Measurements from ENCODE around the gene FAM118B. TPM values are rescaled to one million over a fixed set of nuclear protein-coding genes. Genes with fewer than 3 reads are reported as not detected.

FAM118B gene
- total RNA-seq, 1 experiment from 2014 or later = 64.3 TPM

DNA sequence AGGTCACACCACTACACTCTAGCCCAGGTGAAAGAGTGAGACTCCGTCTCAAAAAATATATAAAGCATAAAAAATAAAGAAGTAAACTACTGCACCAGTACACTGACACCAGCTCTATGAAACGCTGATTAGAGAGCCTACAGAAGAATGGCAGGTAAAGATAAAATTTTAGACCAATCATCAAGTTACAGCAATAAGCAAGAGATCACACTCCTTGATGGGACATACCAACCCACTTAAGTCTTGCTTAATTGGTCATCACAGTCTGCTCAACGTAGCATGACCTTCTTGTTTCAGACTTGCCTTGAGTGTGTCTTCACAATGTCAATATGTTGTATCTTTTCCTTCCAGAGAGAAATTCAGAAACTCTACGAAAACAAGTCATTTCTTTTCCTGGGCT, 44.6 kb downstream of the FAM118B start:
- DNase-seq (ENCODE audit: low spot score) = no peak
- in situ Hi-C loops (cut with HindIII; ENCODE audit: low sequenced_read_pairs) = no loop called here

GRCh38 chr11:126257144-126257543, 45.6 kb downstream of the FAM118B start:
- DNase-seq (ENCODE audit: low spot score) = no peak
- in situ Hi-C loops (cut with HindIII; ENCODE audit: low sequenced_read_pairs) = no loop called here

DNA sequence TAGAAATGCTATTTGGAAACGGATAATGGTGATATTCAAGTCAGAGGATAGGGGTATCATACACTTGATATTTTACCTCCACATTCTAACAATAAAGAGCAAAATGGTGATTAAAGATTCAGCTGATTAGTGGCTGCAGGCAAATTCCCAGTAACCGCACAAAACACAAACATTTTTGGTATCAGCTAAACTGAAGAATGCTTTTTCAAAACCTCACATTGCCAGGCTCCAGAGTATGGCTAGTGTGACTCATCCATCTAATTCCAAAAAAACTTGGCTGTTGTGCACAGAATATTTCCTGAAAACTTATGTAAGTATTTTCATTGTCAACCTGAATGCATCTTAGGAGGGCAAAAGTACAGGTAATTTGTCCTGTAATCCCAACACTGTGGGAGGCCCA, 46.2 kb downstream of the FAM118B start:
- in situ Hi-C loops (cut with HindIII; ENCODE audit: low sequenced_read_pairs) = no loop called here
- no peak for DNase-seq (ENCODE audit: low spot score)

DNA sequence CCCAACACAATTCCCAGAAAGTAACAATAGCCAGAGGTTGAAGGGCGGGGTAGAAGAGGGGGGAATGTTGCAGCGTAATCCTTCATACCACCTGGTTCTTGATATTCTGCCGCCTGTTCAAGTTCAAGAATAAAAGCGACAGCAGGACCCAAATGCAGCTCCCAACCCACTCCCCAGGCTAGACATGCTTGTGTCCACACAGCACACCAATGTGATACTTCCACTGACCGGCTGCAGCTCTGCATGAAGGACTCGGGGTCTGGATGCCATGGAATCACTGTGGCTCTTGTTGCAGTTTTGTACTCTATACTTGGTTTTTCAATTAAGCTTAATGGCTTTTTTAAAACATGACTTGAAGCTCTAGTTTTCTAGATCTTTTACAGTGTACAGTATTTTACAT, 50.6 kb downstream of the FAM118B start:
- in situ Hi-C loops (cut with HindIII; ENCODE audit: low sequenced_read_pairs) = no loop called here
- no peak for DNase-seq (ENCODE audit: low spot score)

GRCh38 chr11:126263489-126263888, 51.9 kb downstream of the FAM118B start:
- in situ Hi-C loops (cut with HindIII; ENCODE audit: low sequenced_read_pairs) = no loop called here
- DNase-seq (ENCODE audit: low spot score) = no peak

DNA sequence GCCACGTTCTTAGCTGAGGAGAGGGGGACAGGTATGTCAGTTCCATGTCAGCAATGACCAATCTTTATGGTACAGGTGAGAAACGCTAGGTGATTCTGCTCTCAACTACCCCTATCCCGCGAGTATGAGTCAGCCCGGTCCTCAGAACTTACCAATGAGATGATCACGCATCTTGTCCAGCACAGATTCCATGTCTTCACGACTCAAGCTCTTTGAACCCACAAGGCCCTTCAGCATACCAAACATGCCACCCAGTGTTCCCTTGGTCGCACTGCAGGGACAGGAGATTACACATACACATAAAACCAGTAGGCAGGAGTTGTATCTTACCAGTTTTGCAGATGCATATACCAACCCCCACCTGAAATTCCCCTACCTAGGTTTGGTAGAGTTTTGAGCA, 54.2 kb downstream of the FAM118B start:
- in situ Hi-C loops (cut with HindIII; ENCODE audit: low sequenced_read_pairs) = no loop called here
- no peak for DNase-seq (ENCODE audit: low spot score)

- peak; percentile 67 for DNase-seq (ENCODE audit: low spot score)
- in situ Hi-C loops (cut with HindIII; ENCODE audit: low sequenced_read_pairs) = no loop called here
Observed at GRCh38 chr11:126267650-126268049, 56.1 kb downstream of the FAM118B start.

GRCh38 chr11:126268361-126268707, 56.8 kb downstream of the FAM118B start:
- in situ Hi-C loops (cut with HindIII; ENCODE audit: low sequenced_read_pairs) = no loop called here
- DNase-seq (ENCODE audit: low spot score) = no peak

DNA sequence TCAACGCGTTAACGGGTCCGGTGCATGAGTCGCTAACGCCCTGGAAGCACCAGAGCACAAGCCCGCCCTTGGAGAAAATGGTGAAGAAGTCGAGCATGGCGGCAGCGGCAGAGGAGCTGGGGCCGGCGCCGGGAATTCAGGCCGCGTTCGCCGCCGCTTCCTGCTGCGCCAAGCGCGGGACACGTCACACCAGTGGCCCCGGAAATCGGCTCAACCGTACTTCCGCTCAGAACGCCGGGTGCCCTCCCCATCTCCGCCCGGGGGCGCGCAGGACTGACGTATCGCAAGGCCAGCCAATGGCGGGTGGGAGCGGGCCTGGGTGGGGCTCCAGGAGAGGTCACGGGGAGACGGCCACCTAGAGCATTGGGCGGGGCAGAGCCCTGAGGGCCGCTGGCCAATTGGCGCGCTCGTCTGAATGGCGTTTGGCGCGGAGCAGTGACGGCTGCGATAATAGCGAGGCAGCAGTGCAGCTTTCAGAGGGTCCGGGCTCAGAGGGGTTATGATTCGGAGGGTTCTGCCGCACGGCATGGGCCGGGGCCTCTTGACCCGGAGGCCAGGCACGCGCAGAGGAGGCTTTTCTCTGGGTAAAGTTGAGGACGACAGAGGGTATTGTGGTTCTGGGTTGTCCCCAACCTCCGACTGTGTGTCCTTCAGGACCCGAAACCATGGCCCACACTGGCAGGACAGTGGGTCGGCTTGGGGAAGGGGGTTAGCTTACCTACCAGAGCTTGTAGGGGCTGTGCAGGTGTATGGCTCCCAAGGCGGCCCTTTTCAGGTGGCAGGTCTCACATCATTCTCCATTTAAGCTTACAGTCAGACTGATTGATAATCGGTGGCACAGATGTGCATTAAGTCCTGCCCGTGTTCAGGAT, 57.4 kb downstream of the FAM118B start, which contains the start of the genes FOXRED1 and SRPRA:
FOXRED1 (plus strand) TSS at position 447 of the 872 bp plus-strand sequence; CDS start at position 500, 53 bp downstream.
SRPRA (minus strand) TSS at position 188 of the 872 bp plus-strand sequence; CDS start at position 97, 91 bp downstream.
- in situ Hi-C loops (cut with HindIII; ENCODE audit: low sequenced_read_pairs) = no loop called here
- peak; percentile 99 for DNase-seq (ENCODE audit: low spot score)

- no peak for DNase-seq (ENCODE audit: low spot score)
- in situ Hi-C loops (cut with HindIII; ENCODE audit: low sequenced_read_pairs) = no loop called here
Observed at GRCh38 chr11:126277322-126277721, 65.7 kb downstream of the FAM118B start.

DNA sequence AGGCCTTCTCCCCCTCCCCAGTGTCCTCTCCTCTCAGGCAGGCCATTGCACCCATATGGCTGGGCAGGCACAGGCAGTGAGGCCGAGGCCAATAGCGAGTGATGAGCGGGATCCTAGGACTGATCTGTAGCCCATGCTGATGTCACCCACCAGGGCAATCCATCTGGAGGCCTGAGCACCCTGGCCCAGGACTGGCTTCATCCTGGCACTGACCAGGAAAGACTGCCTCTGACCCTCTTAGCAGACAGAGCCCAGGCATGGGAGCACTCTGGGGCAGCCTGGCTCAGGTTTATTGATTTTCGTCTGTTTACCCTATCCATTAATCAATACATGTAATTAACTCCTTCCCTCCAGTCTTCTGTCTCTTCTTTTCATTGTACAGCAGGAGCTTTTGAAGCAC, 66.2 kb downstream of the FAM118B start:
- DNase-seq (ENCODE audit: low spot score) = no peak
- in situ Hi-C loops (cut with HindIII; ENCODE audit: low sequenced_read_pairs) = no loop called here

DNA sequence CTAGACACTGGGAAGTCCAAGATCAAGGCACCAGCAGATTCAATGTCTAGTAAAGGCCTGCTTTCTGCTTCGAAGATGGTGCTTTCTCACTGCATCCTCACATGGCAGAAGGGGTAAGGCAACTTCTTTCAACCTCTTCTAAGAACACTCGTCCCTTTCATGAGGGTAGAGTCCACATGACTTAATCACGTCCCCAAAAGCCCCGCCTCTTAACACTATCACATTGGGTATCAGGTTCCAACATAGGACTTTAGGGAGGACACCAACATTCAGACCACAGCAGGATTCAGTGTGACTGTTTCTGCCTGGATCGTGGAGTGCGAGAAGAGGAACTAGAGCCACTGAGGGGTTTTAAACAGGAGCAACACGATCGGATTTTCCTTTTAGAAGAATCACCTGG, 67.6 kb downstream of the FAM118B start:
- in situ Hi-C loops (cut with HindIII; ENCODE audit: low sequenced_read_pairs) = no loop called here
- DNase-seq (ENCODE audit: low spot score) = no peak

DNA sequence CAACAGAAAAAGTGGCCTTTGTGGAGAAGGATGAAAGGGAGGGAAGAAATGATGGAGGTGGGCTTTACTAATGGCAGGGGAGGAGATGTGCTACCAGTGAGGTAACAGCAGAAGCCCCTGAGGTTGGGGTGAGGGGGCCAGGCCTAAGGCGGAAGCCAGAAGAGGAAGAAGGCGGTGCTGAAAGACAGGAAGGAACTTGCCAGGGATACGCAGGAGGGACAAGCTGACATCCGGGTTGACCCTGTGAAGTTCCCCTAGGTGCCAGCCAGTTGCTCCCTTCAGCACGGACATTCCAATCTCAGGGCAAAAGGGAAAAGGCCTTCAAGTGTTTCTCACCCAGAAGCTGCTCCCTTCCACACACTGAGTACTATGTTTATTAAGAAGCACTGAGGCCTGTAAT, 69.0 kb downstream of the FAM118B start:
- in situ Hi-C loops (cut with HindIII; ENCODE audit: low sequenced_read_pairs) = no loop called here
- no peak for DNase-seq (ENCODE audit: low spot score)

- in situ Hi-C loops (cut with HindIII; ENCODE audit: low sequenced_read_pairs) = no loop called here
- DNase-seq (ENCODE audit: low spot score) = no peak
Observed at GRCh38 chr11:126281245-126281644, 69.7 kb downstream of the FAM118B start.

DNA sequence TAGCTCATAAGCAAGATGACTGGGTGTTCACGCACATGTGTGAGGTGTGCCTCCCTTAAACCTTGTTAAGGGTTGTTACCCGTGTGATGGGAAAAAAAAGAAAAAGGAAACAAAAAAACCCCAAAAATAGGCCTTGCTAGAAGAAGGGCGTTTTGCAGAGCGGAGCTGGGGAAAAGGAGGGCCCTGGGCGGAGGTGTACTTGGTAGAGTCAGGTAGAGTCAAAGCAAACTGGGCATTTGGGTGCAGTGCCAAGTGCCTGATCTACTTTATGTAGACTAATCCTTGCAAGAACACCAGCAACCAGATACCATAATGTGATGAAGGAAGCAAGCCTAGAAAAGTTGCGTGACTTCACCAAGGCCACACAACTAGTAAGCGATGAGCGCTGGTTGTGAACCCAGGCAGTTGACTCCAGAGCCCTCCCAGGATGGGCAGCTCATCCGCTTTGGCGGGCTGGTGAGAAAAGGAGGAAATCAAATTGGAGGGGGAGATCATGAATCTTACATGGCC, 70.1 kb downstream of the FAM118B start:
- in situ Hi-C loops (cut with HindIII; ENCODE audit: low sequenced_read_pairs) = no loop called here
- no peak for DNase-seq (ENCODE audit: low spot score)

- peak; percentile 61 for DNase-seq (ENCODE audit: low spot score)
- in situ Hi-C loops (cut with HindIII; ENCODE audit: low sequenced_read_pairs) = no loop called here
Observed at GRCh38 chr11:126282361-126282735, 70.8 kb downstream of the FAM118B start.

- in situ Hi-C loops (cut with HindIII; ENCODE audit: low sequenced_read_pairs) = no loop called here
- peak; percentile 76 for DNase-seq (ENCODE audit: low spot score)
Observed at GRCh38 chr11:126282736-126283591, 71.4 kb downstream of the FAM118B start, which contains the start of gene TIRAP. TSS of gene TIRAP (plus strand) at chr11:126283093. CDS start at chr11:126290895, 7,802 bp downstream.

GRCh38 chr11:126284829-126285228, 73.2 kb downstream of the FAM118B start:
- in situ Hi-C loops (cut with HindIII; ENCODE audit: low sequenced_read_pairs) = no loop called here
- peak; percentile 30 for DNase-seq (ENCODE audit: low spot score)

DNA sequence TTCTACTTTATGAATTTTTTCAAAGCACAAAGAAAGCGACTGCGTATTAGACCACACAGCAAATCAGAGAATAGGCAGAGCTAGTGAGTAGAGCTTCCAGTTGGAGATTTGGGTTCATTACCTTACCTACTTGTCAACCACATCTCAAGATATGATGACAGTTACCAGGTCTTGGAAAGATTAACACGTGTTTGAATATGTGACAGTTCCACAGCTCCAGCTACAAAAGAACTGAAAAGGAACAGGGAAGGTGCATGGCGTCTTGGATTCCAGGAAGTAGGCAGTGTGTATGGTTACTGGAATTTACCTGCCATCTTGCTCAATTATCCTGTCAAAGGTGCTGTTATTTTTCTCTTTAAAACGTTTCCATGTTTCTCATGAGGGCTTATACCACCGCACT, 76.7 kb downstream of the FAM118B start:
- in situ Hi-C loops (cut with HindIII; ENCODE audit: low sequenced_read_pairs) = no loop called here
- DNase-seq (ENCODE audit: low spot score) = no peak

- no peak for DNase-seq (ENCODE audit: low spot score)
- in situ Hi-C loops (cut with HindIII; ENCODE audit: low sequenced_read_pairs) = no loop called here
Observed at GRCh38 chr11:126290887-126291286, 79.3 kb downstream of the FAM118B start.

Measured in G401 (cell line).